HG03108 (cell line): Measurements from ENCODE around the gene ZNF799.
"Not testable (repeated sequence)": the region's sequence is repeated elsewhere in the genome, so short reads cannot be mapped to it uniquely, and the experiment has no call there.

ENCODE experiments used
- ATAC-seq: cut with Tn5 transposase; IDR thresholded peaks from one replicate; pipeline ENCODE4 v1.9.1; 2021; ENCODE audit warnings: moderate library complexity; ENCODE audit not compliant: unreplicated experiment

The ZNF799 gene

DNA sequence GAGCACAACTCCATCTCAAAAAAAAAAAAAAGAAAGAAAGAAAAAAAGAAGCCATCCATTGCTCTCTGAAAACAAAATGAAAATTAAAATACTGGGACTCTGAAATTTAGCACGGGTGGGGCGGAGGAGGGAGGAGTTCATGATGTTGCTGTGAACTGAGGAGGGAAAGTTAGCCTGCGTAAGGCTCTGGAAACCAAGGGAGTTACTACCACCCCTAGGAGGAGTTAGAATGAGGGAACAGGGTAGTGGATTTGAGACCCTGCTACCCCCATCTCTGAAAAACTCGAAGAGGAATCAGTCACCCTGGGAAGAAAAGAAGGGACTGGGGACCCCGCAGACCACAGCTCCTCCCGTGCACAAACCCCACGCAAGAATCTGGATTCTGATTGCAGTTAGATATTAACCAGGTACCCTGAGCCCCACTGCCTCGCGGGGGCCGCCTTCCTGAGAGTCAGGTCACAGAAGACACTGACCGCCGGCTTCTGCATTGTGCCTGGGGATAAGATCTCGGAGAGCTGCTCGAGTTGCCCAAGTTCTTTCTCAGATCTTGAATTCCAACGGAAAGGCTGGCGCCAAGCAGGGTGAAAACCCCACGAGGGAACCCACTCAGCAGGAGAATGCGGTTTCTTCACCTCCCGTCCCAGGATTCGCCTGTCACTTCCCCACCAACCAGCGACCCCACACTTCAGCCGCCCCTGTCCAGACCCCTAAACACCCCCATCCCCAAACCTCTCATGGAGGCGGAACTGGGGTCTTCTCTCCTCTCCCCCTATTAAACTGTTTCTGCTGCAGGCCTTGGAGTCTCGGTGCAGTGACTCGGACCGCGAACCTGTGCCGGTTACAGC, 36.5 kb downstream of the ZNF799 start:
- no peak for ATAC-seq

DNA sequence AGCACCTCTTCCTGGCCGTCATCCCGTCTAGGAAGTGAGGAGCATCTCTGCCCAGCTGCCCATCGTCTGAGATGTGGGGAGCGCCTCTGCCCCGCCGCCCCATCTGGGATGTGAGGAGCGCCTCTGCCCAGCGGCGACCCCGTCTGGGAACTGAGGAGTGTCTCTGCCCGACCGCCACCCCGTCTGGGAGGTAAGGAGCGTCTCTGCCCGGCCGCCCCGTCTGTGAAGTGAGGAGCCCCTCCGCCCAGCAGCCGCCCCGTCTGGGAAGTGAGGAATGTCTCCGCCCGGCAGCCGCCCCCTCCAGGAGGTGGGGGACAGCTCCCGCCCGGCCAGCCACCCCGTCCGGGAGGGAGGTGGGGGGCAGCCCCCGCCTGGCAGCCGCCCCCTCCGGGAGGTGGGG, 38.8 kb downstream of the ZNF799 start:
- ATAC-seq = not testable (repeated sequence)

GRCh38 chr19:12353375-12353774, 47.7 kb downstream of the ZNF799 start:
- no peak for ATAC-seq

- no peak for ATAC-seq
These were observed 50.2 kb downstream of the ZNF799 start for GRCh38 chr19:12350890-12351197.

GRCh38 chr19:12350185-12350889, 50.7 kb downstream of the ZNF799 start:
- no peak for ATAC-seq

GRCh38 chr19:12346896-12347295, 54.2 kb downstream of the ZNF799 start:
- no peak for ATAC-seq

DNA sequence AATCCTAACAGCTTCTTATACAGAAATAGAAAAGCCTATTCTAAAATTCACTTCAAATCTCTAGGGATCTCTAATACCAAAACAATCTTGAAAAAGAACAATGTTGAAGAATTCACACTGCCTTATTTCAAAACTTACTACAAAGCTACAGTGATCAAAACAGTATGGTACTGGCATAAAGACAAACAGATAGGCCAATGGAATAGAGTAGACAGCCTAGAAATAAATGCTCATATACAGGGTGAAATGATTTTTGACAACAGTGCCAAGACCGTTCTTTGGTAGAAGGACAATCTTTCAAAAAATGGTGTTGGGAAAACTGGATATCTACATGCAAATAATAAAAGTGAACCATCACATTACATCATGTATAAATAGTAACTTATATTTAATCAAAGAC, 55.9 kb downstream of the ZNF799 start:
- no peak for ATAC-seq
